Testis (tissue), 3 donors: ENCODE data around the gene MASP1. TPM values are rescaled to one million over a fixed set of nuclear protein-coding genes. Genes with fewer than 3 reads are reported as not detected.

ENCODE experiments used
- DNase-seq: peaks from one replicate; pipeline ENCODE4 v3.0.0-alpha.2; 2019
- H3K27ac ChIP-seq, 2 donors: fragments of 200-600 bp; sonication (generic); one replicate each; pipeline ENCODE4 v1.5.1; 2019
- H3K27me3 ChIP-seq: fragments of 200-600 bp; sonication (generic); one replicate; pipeline ENCODE4 v1.5.1; 2019
- H3K36me3 ChIP-seq: fragments of 200-600 bp; sonication (generic); one replicate; pipeline ENCODE4 v1.5.1; 2017; ENCODE audit warnings: low read depth; ENCODE audit errors: missing control alignments
- H3K4me1 ChIP-seq: fragments of 200-600 bp; sonication (generic); one replicate; pipeline ENCODE4 v1.5.1; 2019
- H3K4me3 ChIP-seq, 2 donors: fragments of 200-600 bp; sonication (generic); one replicate each; pipeline ENCODE4 v1.5.1; 2017 to 2019
- H3K9me3 ChIP-seq: fragments of 200-600 bp; sonication (generic); one replicate; pipeline ENCODE4 v1.5.1; 2017
- CTCF ChIP-seq, 3 experiments: fragments of 450-650 bp in 2 of 3; fragments of 200-600 bp in 1 of 3; sonication (generic) in 1 of 3; IDR thresholded peaks; one replicate each; pipeline ENCODE4 v1.5.1; 2016 to 2019; ENCODE audit warnings: antibody characterized with exemption in 3 of 3, mild to moderate bottlenecking in 2 of 3, moderate library complexity in 1 of 3
- POLR2A ChIP-seq: fragments of 450-650 bp; IDR thresholded peaks from one replicate; pipeline ENCODE4 v1.6.1; 2017; ENCODE audit warnings: antibody characterized with exemption, mild to moderate bottlenecking, moderate library complexity
- WGBS, 2 donors: methylation state at CpG; one replicate each; pipeline ENCODE4 v1.1.5; 2018; 5-methylcytosine and 5-hydroxymethylcytosine counted together
- intact Hi-C: fragments of 100-400 bp; cut with DNase I; formaldehyde crosslinking; loops from one replicate; pipeline ENCODE4 v1.15.1; 2023; ENCODE audit warnings: low total_unique reads
- polyA plus RNA-seq: library from polyadenylated mRNA; stranded (reverse); fragments of 350-450 nt; fragmentation: Illumina TruSeq; extraction: RNeasy Lipid Tissue Mini Kit (QIAGEN cat#74804); gene quantifications from one replicate; pipeline ENCODE4 v1.2.3, GENCODE V29; 2014; ENCODE audit warnings: low read depth, low replicate concordance; ENCODE audit not compliant: insufficient read depth
- total RNA-seq, 2 donors: library from RNA; depleted of rRNA; stranded (reverse); fragments of >200 nt; gene quantifications; one replicate each; pipeline ENCODE4 v1.2.3, GENCODE V29; 2016

MASP1 gene
- total and polyA plus RNA-seq, 3 donors from 2014 or later: 0.55 to 3.6 (median 2.8) TPM

- H3K27ac ChIP-seq: no peak overlapping the region
- intact Hi-C loops: no loop called here
- H3K27me3 ChIP-seq: no peaks in the 10 kb centered on the region
- H3K36me3 ChIP-seq: no peaks in the 10 kb centered on the region
- no peak for TF ChIP-seq POLR2A
- TF ChIP-seq CTCF (IDR thresholded peaks at IDR 0.05): no peak
- DNase-seq: no peak
- no peaks in the 10 kb centered on the region for H3K9me3 ChIP-seq
- H3K4me1 ChIP-seq: no peaks in the 10 kb centered on the region
- no peak overlapping the region for H3K4me3 ChIP-seq
- 86 to 89% methylated on average over 6 of the region's 6 CpGs for WGBS, 2 donors
Measured at GRCh38 chr3:187274315-187274976, 17.1 kb downstream of the MASP1 start.

GRCh38 chr3:187271582-187271981 lies 20.0 kb downstream of the MASP1 start:
- TF ChIP-seq POLR2A (no peak), CTCF (IDR thresholded peaks at IDR 0.05) (no peak)
- Histone ChIP-seq H3K4me3 (no peak overlapping the region), H3K4me1 (no peaks in the 10 kb centered on the region), H3K27ac (no peak overlapping the region), H3K36me3 (no peaks in the 10 kb centered on the region), H3K9me3 (no peaks in the 10 kb centered on the region), H3K27me3 (no peaks in the 10 kb centered on the region)
- WGBS, 2 donors: 87% methylated on average over 2 of the region's 2 CpGs
- intact Hi-C loops: no loop called here
- no peak for DNase-seq

- Histone ChIP-seq H3K4me1 (peaks cover 6% of the 10 kb centered on the region), H3K4me3 (no peak overlapping the region), H3K36me3 (no peaks in the 10 kb centered on the region), H3K27ac (no peak overlapping the region), H3K9me3 (no peaks in the 10 kb centered on the region), H3K27me3 (no peaks in the 10 kb centered on the region)
- intact Hi-C loops: no loop called here
- DNase-seq: no peak
- TF ChIP-seq POLR2A (no peak), CTCF (IDR thresholded peaks at IDR 0.05) (no peak)
Measured at GRCh38 chr3:187269486-187269885, 22.1 kb downstream of the MASP1 start.

- H3K9me3 ChIP-seq: no peaks in the 10 kb centered on the region
- H3K27me3 ChIP-seq: no peaks in the 10 kb centered on the region
- H3K4me1 ChIP-seq: peaks cover 26% of the 10 kb centered on the region
- DNase-seq: no peak
- H3K4me3 ChIP-seq: no peak overlapping the region
- 90% methylated on average over 3 of the region's 3 CpGs for WGBS, 2 donors
- TF ChIP-seq POLR2A (no peak), CTCF (IDR thresholded peaks at IDR 0.05) (no peak)
- intact Hi-C loops: no loop called here
- no peak overlapping the region for H3K27ac ChIP-seq
- H3K36me3 ChIP-seq: no peaks in the 10 kb centered on the region
Measured at GRCh38 chr3:187267306-187267705, 24.2 kb downstream of the MASP1 start.

GRCh38 chr3:187266691-187267090 lies 24.8 kb downstream of the MASP1 start:
- H3K4me3 ChIP-seq: no peak overlapping the region
- TF ChIP-seq POLR2A (no peak), CTCF (IDR thresholded peaks at IDR 0.05) (no peak)
- H3K27me3 ChIP-seq: no peaks in the 10 kb centered on the region
- intact Hi-C loops: no loop called here
- H3K36me3 ChIP-seq: no peaks in the 10 kb centered on the region
- no peak for DNase-seq
- no peaks in the 10 kb centered on the region for H3K9me3 ChIP-seq
- H3K27ac ChIP-seq: no peak overlapping the region
- WGBS, 2 donors: 89 to 91% methylated on average over 1 of the region's 1 CpG
- peaks cover 26% of the 10 kb centered on the region for H3K4me1 ChIP-seq
